Prostate gland (tissue), 2 donors: ENCODE measurements around the gene NUDCD3. TPM values are rescaled to one million over a fixed set of nuclear protein-coding genes. Genes with fewer than 3 reads are reported as not detected.

Experiments
- DNase-seq: peaks from one replicate; pipeline ENCODE4 v3.0.0-alpha.2; 2019; ENCODE audit warnings: low spot score
- H3K27ac ChIP-seq, 2 donors: fragments of 200-600 bp; sonication (generic); 2 replicates each; pipeline ENCODE4 v1.5.1; 2017 to 2019
- H3K27me3 ChIP-seq: fragments of 200-600 bp; sonication (generic); replicated peaks from 2 replicates; pipeline ENCODE4 v1.5.1; 2019; ENCODE audit not compliant: insufficient read depth
- H3K36me3 ChIP-seq, 2 donors: fragments of 200-600 bp; sonication (generic); 1 replicate in 1 of 2; 2 replicates in 1 of 2; pipeline versions ENCODE4 v1.5.1 to v1.8.1; 2017 to 2019
- H3K4me1 ChIP-seq: fragments of 200-600 bp; sonication (generic); replicated peaks from 2 replicates; pipeline ENCODE4 v1.5.1; 2019
- H3K4me3 ChIP-seq, 2 donors: fragments of 200-600 bp; sonication (generic); 2 replicates each; pipeline ENCODE4 v1.5.1; 2017 to 2019
- H3K9me3 ChIP-seq: fragments of 200-600 bp; sonication (generic); 2 replicates; pipeline ENCODE4 v1.5.1; 2017
- POLR2A ChIP-seq: fragments of 450-650 bp; IDR thresholded peaks from one replicate; pipeline ENCODE4 v1.6.1; 2016; ENCODE audit warnings: antibody characterized with exemption, mild to moderate bottlenecking
- POLR2AphosphoS5 ChIP-seq: sonication (generic); formaldehyde crosslinking; IDR thresholded peaks from one replicate; pipeline ENCODE4 v1.6.1; 2017; ENCODE audit warnings: antibody characterized with exemption
- WGBS: methylation state at CpG from one replicate; pipeline ENCODE4 v1.1.5; 2018; 5-methylcytosine and 5-hydroxymethylcytosine counted together
- intact Hi-C: fragments of 100-400 bp; cut with DNase I; formaldehyde crosslinking; loops from one replicate; pipeline ENCODE4 v1.14.2; 2022
- total RNA-seq, 2 donors: library from RNA; depleted of rRNA; stranded (reverse); fragments of >200 nt; gene quantifications; one replicate each; pipeline ENCODE4 v1.1.0, GENCODE V29; 2016
- TF ChIP-seq, protein P1 (sequence below), 4 experiments: fragments of 200-600 bp in 2 of 4; fragments of 450-650 bp in 2 of 4; sonication (generic) in 2 of 4; IDR thresholded peaks; 1 replicate in 3 of 4; 2 replicates in 1 of 4; pipeline ENCODE4 v1.5.1; 2016 to 2019; ENCODE audit warnings: antibody characterized with exemption in 4 of 4, mild to moderate bottlenecking in 2 of 4, moderate library complexity in 2 of 4

Gene NUDCD3
- total RNA-seq, 2 donors from 2014 or later: 55.2 to 55.9 TPM

DNA sequence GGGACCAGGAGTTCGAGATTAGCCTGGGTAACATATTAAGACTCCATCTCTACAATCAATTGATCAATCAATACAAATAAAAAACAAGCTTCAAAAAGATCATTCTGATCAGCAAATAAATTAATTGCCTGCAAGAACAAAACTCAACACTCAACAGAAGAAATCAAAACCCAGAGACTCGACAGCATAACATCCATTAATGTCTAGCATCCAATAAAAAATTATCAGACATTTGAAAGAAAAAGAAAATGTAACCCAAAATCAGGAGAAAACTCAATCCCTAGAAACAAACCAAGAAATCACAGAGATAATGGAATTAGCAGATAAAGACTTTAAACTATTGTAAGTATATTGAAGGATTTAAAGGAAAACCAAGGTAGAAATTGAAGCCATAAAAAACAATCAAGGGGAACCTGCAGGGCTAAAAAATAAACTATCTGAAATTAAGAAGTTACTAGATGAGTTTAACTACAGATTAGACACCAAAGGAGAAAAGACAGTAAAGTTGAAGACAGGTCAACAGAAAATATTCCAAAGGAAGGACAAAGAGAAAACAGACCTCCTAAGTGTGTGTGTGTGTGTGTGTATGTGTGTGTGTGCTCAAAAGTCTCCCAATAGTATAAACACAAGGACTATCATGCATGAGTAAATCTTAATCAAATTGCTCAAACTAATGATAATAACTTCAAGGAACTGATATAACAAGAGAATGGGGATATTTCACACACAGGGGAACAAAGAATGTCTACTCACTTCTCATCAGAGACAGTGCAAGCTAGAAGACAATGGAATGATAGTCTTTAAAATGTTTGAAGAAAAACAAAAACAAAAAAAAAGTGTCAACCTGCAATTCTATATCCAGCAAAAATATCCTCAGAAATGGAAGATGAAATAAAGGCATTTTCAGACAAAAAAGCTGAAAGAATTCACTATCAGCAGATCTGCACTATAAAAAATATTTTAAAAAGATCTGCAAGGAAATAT is 7.7 kb downstream of the NUDCD3 start:
- Histone ChIP-seq H3K4me3 (no peak overlapping the region), H3K27me3 (no peaks in the 10 kb centered on the region), H3K9me3 (no peaks in the 10 kb centered on the region), H3K4me1 (peaks cover 12% of the 10 kb centered on the region), H3K27ac (no peak overlapping the region), H3K36me3 (peaks cover 0 to 4% of the 10 kb centered on the region in 2 donors)
- 95% methylated on average over 2 of the region's 2 CpGs for WGBS
- DNase-seq: no peak
- no peak for TF ChIP-seq POLR2A
- TF ChIP-seq, protein P1, sequence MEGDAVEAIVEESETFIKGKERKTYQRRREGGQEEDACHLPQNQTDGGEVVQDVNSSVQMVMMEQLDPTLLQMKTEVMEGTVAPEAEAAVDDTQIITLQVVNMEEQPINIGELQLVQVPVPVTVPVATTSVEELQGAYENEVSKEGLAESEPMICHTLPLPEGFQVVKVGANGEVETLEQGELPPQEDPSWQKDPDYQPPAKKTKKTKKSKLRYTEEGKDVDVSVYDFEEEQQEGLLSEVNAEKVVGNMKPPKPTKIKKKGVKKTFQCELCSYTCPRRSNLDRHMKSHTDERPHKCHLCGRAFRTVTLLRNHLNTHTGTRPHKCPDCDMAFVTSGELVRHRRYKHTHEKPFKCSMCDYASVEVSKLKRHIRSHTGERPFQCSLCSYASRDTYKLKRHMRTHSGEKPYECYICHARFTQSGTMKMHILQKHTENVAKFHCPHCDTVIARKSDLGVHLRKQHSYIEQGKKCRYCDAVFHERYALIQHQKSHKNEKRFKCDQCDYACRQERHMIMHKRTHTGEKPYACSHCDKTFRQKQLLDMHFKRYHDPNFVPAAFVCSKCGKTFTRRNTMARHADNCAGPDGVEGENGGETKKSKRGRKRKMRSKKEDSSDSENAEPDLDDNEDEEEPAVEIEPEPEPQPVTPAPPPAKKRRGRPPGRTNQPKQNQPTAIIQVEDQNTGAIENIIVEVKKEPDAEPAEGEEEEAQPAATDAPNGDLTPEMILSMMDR (IDR thresholded peaks at IDR 0.05): no peak
- no peak for TF ChIP-seq POLR2AphosphoS5
- intact Hi-C loops: no loop called here

DNA sequence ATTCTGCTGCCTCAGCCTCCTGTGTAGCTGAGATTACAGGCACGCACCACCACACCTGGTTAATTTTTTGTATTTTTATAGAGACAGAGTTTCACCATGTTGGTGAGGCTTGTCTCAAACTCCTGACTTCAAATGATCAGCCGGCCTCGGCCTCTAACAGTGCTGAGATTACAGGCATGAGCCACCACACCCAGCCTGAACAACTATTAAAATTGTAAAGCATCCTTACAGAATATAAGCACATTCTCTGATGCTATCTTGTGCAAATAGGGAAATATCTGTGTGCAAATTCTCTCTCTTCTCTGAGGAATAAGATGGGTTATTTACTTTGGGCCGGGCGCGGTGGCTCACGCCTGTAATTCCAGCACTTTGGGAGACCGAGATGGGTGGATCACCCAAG is 12.5 kb downstream of the NUDCD3 start:
- Histone ChIP-seq H3K9me3 (no peaks in the 10 kb centered on the region), H3K27ac (no peak overlapping the region), H3K4me3 (no peak overlapping the region), H3K36me3 (peaks cover 0 to 4% of the 10 kb centered on the region in 2 donors), H3K4me1 (no peaks in the 10 kb centered on the region), H3K27me3 (no peaks in the 10 kb centered on the region)
- no peak for DNase-seq
- TF ChIP-seq POLR2AphosphoS5 (no peak), POLR2A (no peak)
- TF ChIP-seq, protein P1 (IDR thresholded peaks at IDR 0.05): no peak
- intact Hi-C loops: loop anchor here (2.0 to 5.0 kb wide), 2 partner anchors 89 to 237 kb away; no protein-coding TSS in a partner anchor
- WGBS: 60% methylated on average over 8 of the region's 8 CpGs

DNA sequence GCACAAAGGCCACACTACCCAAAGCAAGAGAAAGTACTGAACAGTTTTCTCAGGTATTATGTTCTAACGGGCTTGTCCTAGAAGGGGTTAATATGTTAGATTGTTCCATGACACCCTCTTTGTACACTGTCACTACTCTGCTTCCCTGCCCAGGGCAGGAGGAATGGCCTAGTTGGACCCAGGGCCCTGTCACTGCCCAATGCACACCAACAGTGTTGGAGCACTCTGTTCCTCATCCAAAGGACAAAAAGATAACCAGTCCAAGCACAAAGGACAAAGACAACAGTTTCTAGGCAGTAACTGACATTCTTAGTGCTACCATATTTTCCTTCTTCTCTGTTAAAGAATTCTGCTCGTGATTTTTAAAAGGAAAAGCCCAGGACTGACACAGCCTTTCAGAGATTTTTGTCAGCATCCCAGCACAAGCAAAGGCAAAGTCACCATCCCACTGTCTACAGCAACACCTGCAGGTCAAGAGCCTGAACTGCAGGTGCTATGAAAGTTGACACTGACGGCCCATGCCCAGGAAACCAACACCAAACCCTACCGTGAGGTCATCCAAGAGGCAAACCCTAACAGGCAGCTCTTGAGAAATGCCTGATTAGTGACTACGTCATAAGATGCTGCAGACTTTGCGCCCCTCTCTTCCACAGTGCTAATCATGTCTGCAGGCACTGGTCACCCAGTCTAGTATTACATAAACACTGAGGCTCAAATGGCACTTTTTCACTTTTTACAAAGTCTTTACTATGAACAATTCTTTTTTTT is 13.2 kb downstream of the NUDCD3 start:
- intact Hi-C loops: loop anchor here (2.0 to 5.0 kb wide), 2 partner anchors 90 to 236 kb away; no protein-coding TSS in a partner anchor
- peak; percentile 27 for DNase-seq
- Histone ChIP-seq H3K4me3 (no peak overlapping the region), H3K9me3 (no peaks in the 10 kb centered on the region), H3K36me3 (no peaks in the 10 kb centered on the region), H3K27me3 (no peaks in the 10 kb centered on the region), H3K27ac (no peak overlapping the region), H3K4me1 (no peaks in the 10 kb centered on the region)
- WGBS: 30% methylated on average over 6 of the region's 6 CpGs
- TF ChIP-seq POLR2A (no peak), POLR2AphosphoS5 (peak; percentile 17)
- TF ChIP-seq, protein P1 (IDR thresholded peaks at IDR 0.05): peak; percentile 65 to 89 (median 76)

DNA sequence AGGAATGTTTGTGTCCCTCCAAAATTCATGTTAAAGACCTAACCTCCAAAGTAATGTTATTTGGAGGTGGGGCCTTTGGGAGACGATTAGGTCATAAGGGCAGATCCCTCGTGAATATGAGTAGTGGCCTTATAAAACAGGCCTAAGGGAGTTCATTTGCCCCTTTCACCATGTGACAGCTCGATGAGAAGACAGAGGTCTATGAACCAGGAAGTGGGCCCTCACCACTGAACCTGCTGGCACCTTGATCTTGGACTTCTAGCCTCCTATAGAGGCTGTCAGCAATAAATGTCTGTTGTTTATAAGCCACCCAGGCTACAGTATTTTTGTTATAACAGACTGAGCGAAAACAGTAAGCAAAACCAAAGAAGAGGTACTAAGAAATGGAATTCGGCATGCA is 14.1 kb downstream of the NUDCD3 start:
- Histone ChIP-seq H3K4me3 (no peak overlapping the region), H3K4me1 (no peaks in the 10 kb centered on the region), H3K36me3 (no peaks in the 10 kb centered on the region), H3K27me3 (no peaks in the 10 kb centered on the region), H3K27ac (no peak overlapping the region), H3K9me3 (no peaks in the 10 kb centered on the region)
- TF ChIP-seq, protein P1 (IDR thresholded peaks at IDR 0.05): no peak
- TF ChIP-seq POLR2A (no peak), POLR2AphosphoS5 (no peak)
- DNase-seq: no peak
- intact Hi-C loops: loop anchor here (2.0 to 5.0 kb wide), 2 partner anchors 91 to 236 kb away; no protein-coding TSS in a partner anchor
- WGBS: 79% methylated on average over 5 of the region's 5 CpGs
